HG03159 (cell line): Measurements from ENCODE around the gene RAPH1.

Source experiments
- ATAC-seq: cut with Tn5 transposase; IDR thresholded peaks from one replicate; pipeline ENCODE4 v1.9.1; 2021; ENCODE audit warnings: mild to moderate bottlenecking, moderate library complexity; ENCODE audit not compliant: unreplicated experiment

Gene RAPH1, protein sequence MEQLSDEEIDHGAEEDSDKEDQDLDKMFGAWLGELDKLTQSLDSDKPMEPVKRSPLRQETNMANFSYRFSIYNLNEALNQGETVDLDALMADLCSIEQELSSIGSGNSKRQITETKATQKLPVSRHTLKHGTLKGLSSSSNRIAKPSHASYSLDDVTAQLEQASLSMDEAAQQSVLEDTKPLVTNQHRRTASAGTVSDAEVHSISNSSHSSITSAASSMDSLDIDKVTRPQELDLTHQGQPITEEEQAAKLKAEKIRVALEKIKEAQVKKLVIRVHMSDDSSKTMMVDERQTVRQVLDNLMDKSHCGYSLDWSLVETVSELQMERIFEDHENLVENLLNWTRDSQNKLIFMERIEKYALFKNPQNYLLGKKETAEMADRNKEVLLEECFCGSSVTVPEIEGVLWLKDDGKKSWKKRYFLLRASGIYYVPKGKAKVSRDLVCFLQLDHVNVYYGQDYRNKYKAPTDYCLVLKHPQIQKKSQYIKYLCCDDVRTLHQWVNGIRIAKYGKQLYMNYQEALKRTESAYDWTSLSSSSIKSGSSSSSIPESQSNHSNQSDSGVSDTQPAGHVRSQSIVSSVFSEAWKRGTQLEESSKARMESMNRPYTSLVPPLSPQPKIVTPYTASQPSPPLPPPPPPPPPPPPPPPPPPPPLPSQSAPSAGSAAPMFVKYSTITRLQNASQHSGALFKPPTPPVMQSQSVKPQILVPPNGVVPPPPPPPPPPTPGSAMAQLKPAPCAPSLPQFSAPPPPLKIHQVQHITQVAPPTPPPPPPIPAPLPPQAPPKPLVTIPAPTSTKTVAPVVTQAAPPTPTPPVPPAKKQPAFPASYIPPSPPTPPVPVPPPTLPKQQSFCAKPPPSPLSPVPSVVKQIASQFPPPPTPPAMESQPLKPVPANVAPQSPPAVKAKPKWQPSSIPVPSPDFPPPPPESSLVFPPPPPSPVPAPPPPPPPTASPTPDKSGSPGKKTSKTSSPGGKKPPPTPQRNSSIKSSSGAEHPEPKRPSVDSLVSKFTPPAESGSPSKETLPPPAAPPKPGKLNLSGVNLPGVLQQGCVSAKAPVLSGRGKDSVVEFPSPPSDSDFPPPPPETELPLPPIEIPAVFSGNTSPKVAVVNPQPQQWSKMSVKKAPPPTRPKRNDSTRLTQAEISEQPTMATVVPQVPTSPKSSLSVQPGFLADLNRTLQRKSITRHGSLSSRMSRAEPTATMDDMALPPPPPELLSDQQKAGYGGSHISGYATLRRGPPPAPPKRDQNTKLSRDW

DNA sequence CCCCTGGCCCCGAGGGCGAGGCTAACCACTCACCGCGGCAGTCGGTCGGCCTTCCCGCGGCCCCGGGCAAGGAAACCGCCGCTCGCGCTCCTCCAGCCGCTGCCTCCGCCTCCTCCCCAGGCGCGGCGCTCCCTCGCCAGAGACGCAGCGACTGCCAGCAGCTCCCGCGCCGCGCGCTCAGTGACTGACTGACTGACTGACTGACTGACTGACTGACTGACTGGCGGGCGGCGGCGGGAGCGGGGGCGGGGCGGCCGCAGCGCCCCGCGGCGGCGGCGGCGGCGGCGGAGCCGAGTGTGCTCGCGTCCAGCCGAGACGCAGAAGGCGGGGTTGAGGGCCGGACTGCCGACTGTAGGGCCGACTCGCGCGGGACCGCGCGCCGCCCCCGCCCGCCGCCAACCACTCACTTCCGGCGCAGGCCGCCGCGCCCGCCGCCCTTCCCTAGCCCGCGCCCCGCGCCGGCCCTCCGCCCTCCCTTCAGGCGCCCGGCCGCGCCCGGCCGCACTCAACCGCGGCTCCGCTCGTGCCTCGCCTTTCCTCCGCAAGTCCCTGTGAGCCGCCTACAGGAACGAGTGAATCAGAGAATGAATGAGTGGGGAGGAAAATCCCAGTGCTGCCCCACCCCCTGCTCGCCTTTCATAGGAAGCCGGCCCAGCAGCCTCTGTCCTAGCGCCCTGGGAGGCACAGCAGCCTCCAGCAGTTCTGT, at the start of gene RAPH1:
TSS of gene RAPH1 (minus strand) at position 224 of the 706 bp plus-strand sequence. CDS start 39,948 bp downstream, outside the sequence.
- ATAC-seq: peak; percentile 58

DNA sequence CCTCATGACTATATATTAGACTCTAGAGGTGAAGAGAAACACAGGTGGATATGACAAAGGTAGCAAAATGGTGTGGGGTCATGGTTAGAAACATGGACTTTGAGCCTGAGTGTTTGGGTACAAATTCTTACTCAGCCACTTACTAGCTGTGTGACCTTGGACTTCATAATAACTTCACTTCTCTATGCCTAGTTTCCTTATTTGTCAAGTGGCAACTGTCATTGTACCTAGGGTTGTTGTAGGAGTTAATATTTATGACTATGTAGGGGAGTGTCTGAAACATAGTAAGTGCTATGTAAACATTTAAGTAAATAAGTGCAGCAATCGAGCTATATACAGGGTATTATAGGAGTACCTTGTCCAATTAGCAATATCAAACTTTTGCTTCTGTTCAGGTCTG, 49.7 kb upstream of the RAPH1 start:
- no peak for ATAC-seq

DNA sequence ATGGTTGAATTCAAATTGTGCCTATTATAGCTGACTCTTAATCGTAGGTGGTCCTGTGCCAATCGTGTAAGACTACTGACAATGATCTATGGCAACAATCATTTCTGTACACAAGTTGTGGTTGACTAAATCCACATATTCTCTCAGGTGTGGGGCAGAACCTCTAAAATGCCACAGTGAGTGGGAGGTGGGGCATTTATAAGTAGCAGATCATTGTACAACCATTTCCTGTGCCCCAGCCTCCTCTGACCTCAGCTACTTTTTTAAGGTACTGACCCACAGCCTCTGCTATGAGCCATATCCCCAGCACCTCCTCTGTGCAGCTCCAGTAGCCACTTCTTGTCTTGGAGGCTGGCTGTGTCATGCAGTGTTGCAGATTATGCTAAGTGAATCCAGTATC, 48.6 kb upstream of the RAPH1 start:
- ATAC-seq: peak; percentile 48

DNA sequence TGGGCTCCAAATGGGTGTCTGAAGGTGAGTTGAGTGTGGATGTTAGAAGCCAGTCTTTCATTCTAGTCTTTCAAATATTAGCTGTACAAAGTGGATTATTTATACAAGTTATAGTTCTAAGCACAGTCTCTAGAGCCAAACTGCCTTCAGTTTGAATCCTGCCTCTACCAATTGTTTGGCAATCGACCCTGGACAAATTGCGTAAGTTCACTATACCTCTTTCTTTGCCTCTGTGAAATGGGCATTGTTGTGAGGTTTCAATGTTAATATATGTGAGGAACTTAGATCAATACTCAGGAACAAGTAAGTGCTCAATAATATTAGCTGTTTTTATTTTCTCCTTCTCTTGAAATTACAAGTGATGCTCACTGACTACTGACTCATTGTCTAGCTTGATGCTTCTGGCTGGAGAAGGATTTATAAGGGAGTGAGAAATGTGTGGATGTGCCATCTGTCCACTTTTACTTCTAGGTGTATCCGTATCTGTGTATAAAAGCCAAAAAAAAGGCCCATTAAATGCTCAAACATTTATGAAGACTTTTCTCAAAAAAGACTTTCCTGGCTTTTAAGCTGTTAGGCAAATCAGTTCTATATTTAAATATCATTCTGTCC, 48.1 kb upstream of the RAPH1 start:
- ATAC-seq: no peak

DNA sequence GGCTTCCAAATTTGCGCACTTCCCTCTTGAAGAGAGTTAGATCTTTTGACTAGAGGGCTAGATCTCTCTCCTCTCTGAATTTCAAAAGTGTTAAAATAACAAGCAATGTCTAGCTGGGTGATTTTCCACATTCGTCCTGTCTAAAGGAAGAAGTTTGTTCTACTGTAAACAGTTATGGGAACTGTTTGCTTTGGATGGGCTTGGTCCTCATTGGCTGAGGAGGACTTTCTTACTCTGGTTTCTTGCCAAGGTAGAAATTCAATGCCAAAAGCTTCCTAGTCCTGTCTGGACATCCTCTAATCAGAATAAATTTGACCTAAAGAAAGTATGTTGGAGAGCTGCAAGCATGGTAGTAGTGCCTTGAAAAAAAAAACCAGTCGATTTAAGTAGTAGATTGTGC, 47.4 kb upstream of the RAPH1 start:
- no peak for ATAC-seq

DNA sequence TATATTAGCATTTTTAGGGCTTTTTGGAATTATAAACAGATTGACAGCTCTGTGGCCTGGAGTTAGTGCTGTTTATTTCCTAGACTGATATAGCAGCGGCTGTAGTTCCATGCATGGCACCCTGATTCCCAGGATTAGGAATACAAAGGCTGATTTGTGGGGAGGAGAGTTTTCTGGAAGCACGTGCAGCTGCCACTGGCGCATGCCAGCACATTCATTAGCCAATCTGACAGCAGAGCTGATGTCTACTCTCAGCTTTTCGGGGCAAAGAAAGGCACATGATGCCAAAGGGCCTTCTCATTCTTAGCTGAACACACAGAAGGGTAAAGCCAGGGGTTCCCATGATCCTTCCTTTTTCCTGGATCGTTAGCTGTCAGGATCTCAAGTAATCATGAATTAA, 45.7 kb upstream of the RAPH1 start:
- ATAC-seq: no peak

DNA sequence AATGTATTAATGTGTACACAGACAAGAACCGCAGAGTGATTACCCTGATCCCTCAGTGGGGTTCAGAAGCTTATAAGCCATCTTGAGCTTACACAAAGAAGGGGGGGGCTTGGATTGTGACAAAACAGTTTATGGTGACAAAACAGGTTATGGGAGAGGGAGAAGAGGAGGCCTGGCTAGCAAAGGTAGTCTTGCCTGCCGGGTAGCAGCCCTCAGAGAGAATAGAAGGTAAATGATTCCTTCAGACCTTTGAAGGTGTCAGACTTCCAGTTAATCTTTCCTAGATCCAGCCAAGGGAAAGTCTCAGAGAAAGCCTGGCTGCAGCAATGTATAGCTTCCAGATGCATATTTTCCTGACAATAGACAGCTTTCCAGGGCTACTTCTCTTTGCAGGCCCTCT, 44.6 kb upstream of the RAPH1 start:
- no peak for ATAC-seq

DNA sequence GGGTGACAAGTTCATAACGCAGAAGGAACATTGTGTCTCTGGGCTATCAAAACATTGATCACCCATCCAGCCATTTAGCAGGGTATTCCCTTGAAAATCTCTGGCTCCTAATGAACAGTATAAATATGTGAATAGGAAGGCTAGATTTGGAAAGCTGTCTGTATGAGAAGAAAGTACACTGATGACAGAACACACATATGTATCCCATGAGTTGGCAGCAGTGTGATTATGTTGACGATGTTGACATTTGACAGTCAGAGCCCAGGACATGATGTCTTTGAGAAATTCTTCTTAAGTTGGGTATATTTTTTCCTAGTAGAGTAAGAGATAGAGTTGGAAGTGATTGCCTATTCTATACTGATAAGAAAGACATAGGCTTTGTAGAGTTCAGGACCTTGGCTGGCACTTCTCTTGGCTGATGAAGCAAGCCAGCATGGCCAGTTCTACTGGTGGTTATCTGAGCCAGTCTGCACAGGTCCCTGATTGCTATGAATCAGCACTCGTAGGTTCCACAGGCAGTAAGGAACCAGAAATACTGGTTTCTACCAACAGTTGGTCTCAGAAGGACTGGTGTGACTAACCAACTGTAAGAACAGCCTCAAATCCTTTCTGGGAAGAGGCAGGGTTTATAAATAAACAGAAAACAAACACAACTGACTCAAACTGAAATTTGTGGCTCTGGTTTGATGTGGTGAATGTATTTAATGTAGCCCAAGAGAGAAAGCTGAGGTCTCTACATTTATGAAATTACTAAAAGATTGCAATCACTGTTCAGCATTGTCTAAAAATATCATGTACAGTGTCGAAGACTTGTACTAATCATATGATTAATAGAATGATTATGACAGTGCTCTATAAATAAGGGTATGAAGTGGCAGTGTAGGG, 43.9 kb upstream of the RAPH1 start:
- ATAC-seq: peak; percentile 88

DNA sequence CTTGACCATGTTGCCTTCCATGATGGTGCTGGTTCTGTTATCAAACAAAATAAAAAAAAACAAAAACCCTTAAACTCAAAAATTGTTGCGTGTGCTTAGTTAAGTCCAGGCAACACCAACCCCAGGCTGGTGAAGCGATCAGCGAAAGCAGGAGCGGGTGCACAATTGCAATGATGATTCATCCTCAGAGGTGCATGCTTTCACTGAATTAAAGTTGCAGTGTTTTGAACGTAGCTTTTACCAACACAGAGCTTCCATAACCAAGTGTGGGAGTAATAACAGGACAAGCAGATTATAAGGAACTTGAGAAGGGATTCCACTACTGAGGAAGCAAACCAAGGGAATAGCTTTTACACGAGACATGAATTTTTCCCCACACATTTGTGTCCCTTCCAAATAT, 39.7 kb upstream of the RAPH1 start:
- no peak for ATAC-seq

DNA sequence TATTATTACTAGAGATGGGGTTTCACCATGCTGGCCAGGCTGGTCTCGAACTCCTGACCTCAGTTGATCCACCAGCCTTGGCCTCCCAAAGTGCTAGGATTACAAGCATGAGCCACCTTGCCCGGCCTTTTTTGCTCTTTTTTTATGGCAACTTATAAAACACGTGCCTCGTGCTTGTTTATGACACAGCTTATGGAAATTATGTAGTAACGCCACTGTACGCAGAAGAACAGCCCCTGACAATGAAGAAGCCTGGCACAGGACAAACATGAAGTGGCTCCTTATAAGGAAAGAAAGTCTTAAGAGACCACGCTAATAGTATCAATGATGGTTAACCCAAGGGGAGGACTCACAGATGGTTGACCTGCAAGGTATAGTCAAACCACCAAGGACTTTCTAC, 37.2 kb upstream of the RAPH1 start:
- no peak for ATAC-seq

DNA sequence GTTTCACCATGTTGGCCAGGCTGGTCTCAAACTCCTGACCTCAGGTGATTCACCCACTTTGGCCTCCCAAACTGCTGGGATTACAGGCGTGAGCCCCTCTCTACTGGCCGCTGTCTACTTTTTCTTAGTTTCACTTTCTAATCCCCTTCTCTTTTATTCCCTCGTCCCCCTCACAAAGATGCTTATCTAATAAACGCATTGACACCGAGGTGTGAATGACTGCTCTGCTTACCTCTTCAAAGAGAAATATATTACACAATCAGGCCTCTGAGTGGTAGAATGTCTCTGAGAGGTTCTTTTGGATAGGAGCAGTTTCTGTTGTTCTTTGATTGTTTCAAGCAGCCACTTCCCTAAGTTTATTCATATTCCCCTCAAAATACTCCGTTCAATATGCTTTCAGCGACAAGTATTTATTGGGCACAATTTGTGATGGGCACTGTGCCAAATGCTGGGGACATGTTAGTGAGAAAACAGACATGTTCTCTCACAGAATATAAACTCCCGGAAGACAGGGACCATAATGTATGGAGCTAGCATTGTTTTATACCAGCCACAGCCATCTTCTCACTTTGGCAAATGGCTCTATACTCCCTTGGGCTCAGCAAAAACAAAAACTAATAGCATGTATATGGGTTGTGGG, 34.7 kb upstream of the RAPH1 start:
- ATAC-seq: no peak

DNA sequence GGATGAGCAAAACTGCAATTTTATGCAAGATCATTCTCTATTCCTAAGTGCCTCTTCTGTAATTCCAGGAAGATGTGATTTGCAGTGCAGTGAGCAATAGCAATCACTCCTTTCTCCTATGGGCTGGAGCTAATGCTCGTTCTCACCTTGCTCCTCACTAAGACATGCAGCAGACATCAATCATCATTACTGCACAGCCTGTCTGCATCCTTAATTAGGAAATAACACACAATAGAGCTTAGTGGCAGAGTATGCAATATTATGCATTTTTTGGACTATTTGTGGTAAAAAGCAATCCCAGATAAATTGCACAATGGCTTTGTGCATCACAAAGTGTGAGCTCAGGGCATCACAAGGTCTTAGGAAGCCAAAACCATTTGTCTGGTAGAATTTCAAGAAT, 32.6 kb upstream of the RAPH1 start:
- ATAC-seq: no peak

DNA sequence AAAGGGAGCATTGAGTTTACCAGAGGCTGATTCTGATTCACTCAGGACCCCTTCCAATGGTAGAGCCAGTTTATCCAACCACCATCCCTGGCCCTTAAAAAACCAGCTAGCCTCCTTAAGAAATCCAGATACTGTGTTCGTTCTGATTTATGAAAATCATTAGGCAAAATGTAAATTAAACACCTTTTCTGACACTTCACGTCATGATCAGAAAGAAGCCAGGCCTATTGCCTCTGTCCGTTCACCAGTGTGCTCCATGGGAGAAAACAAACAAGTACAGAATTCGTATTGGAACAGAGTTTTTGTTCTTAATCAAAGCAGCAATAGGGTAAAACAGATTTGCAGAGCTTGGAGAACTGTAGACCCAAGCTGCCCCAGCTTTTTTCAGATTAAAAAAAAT, 31.1 kb upstream of the RAPH1 start:
- ATAC-seq: no peak

DNA sequence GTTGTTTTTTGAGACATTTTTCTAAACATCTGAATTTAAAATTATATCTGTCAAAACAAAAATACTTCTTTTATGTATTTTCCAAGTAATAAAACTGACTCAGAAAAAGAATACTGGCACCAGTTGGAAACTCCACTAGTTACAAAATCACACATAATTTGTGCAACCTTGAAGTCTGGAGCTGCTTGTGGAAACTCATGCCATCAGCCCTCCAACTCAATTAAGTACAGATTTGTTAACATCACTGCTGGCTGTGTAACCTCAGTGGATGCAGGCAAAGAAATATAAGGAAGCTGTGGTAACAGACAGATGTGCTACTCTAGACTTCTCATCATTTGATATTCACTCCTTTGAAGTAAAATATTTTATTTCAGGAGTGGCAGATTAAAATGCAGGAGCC, 30.0 kb upstream of the RAPH1 start:
- no peak for ATAC-seq

DNA sequence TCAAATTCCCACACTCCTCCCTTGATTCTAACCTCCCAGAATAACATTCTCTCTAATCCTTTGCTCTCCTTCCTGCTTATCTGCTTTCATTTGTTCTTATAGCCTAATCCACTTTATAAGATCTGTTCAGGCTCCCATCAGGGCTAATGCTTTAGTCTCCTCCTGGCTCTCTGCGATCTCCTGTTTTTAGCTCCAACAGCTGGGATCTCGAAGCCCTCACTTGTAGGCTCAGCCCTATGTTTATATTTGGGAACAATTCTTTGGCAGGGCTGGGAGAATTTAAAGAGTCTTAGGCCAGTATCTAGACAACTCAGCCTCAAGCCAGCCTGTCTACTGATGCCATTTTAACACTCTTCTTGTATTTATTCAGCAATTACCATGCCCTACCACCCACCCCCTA, 27.2 kb upstream of the RAPH1 start:
- ATAC-seq: no peak

DNA sequence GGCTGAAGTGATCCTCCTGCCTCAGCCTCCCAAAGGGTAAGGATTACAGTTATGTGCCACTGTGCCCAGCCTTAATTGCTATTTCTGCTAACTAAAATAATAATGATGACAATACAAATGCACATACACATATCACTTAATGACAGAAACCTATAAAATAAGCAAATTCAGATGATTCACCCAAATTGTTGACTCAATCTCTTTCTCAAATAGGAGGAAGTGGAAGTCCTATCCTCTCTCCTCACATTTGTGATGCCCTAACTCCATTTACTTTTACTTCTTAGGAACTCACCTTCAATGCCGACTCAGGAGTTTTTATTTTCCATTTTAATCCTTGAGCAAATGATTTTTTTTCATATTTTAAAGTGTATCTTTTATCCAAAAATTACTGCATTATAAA, 24.5 kb upstream of the RAPH1 start:
- ATAC-seq: no peak

DNA sequence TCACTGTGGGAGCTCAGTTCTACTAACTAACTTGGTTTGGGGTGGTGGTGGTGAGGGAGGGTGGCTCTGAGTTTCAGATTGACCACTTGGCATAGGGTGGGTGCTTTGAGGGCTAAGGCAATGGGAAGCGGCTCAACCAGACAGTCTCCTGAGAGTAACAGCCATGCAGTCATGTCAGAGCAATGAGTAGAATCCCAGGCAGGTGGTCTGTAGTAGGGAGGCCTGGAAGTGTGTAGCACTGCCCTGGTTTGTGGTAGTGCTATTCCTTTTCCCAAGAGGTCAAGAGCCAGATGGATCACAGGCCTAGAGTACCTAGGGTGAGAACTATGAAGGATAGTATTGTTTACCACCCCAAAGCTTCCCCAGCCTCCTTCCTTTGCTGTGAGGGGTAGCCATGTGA, 18.7 kb upstream of the RAPH1 start:
- ATAC-seq: no peak

DNA sequence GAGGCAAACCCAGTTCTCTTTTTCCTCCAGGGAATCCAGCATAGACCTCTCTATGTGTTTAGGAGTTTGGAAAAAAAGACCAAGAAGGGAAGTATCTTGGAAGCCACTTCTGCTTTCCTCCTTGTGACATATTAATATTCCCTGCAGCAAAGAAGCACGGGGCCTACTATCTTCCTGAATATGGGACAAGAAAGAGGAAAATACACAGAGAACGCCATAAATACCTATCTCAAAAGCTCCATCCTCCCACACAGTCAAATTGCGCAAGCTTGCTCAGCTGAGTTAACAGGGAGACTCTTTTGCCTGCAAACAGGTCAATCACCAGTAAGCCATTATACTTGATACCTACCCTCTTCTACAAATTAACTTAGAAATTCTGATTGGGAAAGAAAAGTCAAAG, 16.7 kb upstream of the RAPH1 start:
- ATAC-seq: no peak

DNA sequence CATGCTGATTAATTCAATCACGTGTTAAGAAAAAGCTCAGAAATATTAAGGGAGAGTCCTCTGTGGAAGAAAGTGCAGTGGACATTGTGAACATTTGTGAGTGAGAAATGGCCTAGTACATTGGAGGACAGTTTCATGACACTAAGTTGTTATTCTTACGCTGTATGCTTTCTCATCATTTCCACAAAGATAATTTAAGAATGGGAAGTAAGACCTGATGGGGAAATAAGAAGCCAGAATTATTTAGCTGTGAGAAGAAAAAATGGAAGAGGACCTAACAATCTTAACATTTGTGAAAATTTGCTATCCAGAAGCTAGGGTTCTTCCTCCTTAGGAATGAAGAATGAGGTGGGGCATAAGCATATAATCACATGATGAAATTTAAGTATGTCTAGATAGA, 15.2 kb upstream of the RAPH1 start:
- no peak for ATAC-seq
